Stimulated activated CD8-positive, alpha-beta memory T cell treated with anti-CD3 and anti-CD28 coated beads, Interleukin-15, amount 100 ng/mL, for 24 hours (primary cell): ENCODE measurements around the gene KIF21B.
"Not testable (repeated sequence)": the region's sequence is repeated elsewhere in the genome, so short reads cannot be mapped to it uniquely, and the experiment has no call there.

Experiments
- DNase-seq: peaks from one replicate; pipeline ENCODE4 v3.0.0-alpha.2; 2020; ENCODE audit warnings: low read depth

The KIF21B gene

DNA sequence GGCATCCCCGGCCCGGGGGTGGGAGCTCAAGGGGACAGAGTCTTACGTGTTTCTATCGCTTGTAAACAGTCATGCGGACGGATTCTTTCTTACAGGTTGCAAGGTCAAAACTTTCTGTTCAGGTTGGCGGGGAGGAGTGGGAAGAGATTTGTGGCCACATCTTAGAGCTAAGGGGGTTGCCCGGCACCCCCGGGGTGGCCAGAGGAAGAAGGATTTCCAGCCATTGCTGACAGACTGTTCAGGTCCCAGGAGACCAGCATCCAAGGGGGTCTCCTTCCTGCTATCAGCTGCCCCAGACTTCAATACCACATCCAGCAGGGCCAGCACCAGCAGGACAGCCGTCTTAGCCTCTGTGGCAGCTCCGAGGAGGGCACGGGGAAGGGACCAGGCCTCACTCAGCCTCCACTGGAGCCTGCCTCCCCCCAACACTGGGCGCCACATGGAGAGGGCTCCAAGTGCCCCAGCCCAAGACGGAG lies 52.0 kb downstream of the KIF21B start:
- no peak for DNase-seq

- no peak for DNase-seq
These were observed 52.6 kb downstream of the KIF21B start for GRCh38 chr1:200970771-200971427.

DNA sequence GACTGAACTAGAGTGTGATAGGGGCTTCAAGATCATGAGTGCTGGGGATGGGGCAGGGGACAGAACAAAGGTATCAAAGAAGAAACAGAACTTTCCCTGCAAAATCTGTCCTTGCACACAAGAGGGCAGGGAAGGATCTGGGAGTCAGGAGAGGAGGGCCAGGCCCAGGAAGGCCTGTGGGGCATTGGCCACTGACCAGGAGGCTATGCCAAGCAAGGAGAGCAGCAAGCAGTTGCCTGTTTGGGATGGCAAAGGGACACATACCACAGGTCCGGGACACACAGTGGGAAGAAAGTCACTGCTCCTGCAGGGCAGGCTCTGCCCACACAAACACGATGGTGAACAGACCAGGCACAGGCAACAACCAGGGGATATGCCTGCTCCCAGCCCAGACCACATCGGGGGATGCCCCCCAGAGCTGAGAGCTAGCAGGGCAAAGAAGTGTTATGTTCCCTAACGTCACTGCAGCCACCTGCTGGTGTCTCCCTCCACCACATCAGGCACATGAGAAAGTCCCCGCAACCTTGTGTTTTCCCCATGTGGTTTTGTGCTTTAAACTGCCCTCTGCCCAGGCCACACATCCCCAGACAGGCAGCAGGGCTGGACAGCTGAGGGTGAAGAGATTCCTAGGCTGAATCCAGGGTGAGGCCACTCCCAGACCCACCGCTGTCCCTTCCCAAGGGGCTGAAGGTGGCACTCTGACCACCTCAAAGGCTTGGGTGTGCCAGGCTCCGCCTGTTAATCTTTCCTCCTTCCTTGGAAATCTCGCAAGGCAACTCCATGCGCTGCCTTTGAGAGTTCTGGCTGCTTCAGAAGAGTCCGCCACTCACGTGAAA lies 53.6 kb downstream of the KIF21B start:
- no peak for DNase-seq

DNA sequence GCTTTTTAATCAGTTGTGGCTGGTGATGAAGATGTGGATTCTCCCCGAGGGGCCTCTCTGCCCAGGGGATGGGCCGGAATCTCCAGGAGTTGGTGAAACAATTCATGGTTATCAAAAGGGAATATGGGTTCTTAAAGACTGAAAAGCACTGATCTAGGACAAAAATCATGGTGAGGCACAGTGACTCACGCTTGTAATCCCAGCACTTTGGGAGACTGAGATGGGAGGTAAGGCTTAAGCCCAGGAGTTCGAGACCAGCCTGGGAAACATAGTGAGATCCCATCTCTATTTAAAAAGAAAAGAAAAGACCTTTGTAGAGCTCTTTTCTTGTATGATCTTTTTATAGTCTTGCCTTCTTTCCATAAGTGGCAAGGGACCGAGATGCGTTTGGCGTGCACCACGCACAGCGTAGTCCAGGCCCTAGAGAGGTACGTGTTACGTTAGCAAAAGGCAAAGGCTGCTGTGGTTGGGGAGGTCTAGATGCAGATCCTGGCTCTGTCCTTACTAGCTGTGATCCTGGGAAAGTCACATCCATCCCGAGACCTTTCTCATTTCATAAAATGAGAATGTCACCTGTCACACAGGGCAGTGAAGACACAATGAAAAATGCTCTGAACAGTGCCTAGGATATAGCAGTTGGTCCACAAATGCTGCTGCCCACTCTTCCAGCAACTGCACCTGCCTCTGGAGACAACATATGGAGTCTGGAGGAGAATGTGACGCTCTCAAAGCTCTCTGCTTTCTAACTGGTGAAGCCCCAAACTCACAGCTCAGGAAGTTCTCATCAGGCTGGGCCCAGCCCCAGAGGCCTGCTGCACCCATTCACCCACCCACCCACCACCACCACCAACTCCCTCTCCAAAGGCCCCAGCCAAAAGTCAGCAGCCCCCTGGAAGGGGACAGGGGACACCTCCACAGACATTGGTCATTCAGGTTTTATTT lies 54.8 kb downstream of the KIF21B start:
- no peak for DNase-seq

DNA sequence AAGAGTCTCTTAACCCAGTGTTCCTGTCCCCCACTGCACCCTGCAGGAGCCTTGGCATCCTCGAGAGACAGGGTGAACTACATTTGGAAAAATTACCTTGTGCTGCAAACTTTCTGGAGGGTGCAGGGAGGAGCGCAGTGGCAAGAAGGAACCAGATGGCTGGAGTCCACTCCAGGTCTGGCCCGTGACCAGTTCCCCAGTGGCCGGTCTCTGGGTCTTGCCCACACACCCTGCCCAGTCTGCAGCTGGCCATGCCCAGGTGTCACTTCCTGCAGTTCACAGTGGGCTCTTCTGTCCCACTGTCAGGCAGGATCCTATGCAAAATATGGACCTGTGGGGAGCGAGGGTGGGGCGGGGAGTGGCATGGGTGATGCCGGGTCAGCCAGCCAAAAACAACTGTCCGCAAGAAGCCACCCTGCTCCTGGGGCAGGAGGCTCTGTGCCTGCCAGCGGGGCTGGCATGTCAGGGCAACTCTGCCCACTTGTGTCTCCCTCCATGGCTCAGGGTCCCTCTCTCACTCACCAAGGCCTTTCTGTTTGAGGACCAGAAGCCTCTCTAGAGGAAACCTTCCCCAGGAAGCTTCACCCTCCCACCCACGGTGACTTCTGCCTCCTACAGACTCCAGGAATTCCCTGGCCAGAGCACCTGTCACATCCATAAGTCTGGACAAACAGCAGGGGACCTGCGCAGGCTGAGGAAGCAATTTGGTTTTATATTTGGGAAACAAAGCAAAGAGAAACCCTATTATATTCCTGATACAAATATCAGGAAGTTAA lies 55.6 kb downstream of the KIF21B start:
- no peak for DNase-seq

DNA sequence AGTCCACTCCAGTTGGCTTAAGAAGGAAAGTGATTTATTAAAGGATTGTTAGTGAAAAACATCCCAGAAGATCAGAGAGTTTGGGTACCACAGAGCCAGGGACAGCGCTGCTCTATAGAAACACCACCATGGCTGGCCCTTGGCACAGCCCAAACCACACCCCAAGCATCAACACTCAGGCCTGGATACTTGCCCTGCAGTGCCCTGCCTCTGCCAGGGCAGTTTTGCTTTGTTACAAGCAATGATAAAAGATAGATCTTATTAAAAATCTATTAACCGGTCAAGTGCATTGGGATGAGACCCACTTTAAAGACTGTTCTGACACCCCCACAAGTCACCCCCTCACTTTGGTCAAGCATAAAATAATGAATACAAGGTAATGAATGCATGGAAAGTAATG lies 56.6 kb downstream of the KIF21B start:
- DNase-seq = no peak

- DNase-seq = no peak
These were observed 58.3 kb downstream of the KIF21B start for GRCh38 chr1:200965111-200965805.

- not testable (repeated sequence) for DNase-seq
These were observed 59.6 kb downstream of the KIF21B start for GRCh38 chr1:200963888-200964287.

DNA sequence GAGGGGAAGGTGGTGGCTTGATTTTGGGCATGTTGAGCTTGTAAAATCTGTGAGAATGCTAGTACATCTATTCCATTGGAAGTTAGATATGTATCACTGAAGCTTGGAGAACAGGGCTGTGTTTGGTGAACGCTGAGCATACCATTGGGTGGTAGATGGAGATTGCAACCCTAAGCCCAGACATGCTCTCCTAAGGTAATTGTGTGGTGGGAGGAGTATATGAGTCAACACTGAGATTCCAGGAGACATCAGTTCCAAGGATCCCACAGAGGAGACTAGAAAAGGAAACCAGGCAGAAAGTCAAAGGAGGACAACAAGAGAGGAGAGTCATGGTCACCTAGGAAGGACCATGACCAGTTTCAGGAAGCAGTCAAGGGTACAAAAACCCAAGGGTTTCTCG lies 60.4 kb downstream of the KIF21B start:
- DNase-seq = no peak

DNA sequence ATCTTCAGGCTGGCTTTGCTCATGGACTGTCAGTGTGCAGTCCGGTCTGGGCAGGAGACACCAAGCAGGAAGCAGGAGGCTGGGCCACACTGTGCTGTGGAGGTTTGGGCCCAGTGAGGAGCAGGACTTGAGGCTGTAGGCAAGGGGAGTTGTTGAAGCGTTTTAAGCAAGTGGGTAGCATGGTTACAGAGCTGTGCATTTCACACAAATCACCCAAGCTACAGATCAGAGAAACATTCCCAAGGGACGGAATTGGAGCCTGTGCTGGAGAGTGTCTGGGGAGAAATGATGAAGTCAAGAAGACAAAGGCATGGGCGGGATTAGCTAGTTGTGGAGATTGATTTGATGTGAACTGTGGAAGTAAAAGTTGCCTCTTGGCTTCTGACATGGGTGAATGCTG lies 60.9 kb downstream of the KIF21B start:
- no peak for DNase-seq

- DNase-seq = not testable (repeated sequence)
These were observed 61.4 kb downstream of the KIF21B start for GRCh38 chr1:200962151-200962550.

- DNase-seq = no peak
These were observed 62.6 kb downstream of the KIF21B start for GRCh38 chr1:200960948-200961340.

- DNase-seq = no peak
These were observed 63.1 kb downstream of the KIF21B start for GRCh38 chr1:200960236-200960947.

DNA sequence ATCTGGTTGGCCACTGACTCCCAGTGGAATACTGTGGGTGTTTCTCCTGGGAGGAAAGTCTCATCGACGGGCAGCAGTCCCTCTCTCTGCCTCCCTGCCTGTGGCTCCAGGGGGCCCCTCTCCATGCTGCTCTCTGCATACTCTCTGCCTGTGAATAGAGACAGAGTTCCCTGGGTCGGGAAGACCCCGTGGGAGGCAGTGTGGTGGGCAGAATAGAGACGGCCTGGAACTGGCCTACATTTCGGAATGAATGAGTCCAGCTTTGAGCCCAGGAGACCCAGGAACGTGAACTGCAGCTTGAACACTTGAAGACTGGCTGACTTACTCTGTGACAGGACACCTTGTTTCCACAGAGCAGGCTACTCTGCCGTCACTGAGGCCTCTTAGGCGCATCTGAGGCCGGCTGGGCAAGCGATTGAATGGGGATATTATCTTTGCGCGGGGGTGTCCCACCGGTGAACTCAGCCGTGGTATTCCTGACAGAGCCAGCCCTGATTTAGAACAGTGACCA lies 64.0 kb downstream of the KIF21B start:
- DNase-seq = no peak

GRCh38 chr1:200958597-200958996 lies 64.9 kb downstream of the KIF21B start:
- DNase-seq = no peak

DNA sequence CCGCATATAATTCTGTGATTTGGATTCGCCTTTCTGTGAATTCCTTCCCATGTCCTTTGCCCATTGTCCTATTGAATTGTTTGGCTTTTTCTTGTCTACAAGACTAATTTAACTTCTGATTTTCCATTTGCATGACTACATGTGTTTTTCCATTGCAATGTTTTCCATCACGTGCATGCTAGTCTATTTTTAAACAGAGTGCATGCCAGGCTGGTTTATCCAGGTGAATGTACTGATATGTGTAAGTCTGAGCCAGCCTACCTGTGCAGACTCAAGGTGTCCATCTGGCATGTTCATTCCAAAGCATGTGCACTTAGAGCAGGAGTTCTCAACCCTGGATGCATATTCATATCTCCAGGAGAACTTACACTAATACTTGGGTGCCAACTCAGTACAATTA lies 69.1 kb downstream of the KIF21B start:
- DNase-seq = no peak

DNA sequence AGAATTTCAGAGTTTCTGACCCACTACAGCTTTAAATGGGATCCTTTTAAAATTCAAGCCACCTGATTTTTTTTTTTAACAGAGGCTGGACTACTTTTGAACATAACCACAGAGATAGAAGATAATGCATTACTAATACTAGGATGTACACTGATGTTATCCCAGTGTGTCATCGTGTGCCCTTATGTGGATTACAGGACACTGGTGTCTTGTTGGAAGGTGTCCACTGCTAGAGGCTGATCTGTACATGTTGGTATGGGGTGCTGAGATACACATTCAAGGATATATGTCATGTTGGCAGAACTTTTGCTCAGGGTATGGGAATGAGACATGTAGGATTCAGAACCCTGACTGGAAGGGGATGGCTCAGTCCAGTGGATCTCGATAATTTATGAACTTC lies 72.5 kb downstream of the KIF21B start:
- DNase-seq = no peak

- DNase-seq = no peak
These were observed 73.9 kb downstream of the KIF21B start for GRCh38 chr1:200949626-200950025.

DNA sequence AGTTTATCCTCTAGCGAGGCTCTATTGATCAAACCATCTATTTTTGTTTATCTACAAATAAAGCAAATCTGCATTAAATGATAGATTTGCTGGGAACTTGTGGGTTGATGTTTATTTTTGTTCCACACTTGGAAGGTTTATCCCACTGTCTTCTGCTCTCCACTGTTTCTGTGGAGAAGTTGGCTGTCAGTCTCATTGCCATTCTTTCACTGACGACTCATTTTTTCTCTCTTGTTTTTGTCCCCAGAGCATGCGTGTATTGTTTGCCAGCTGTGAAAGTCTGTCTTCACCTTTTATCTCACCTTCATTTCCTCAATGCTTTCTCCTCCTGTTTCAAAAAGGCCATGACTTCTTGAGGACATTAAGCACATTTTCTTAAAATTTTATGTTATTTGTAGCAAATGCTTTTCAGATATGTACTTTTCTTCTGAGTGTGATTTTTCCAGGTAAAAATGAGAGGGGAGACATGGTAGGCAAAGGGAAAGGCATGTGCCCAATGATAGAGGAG lies 76.4 kb downstream of the KIF21B start:
- DNase-seq = no peak

GRCh38 chr1:200945111-200945510 lies 78.4 kb downstream of the KIF21B start:
- no peak for DNase-seq
